NCI-H2107 treated with DMSO at 0.1 percent for 48 hours (cell line): ENCODE data around the gene SLC26A1.
"Not testable (repeated sequence)": the region's sequence is repeated elsewhere in the genome, so short reads cannot be mapped to it uniquely, and the experiment has no call there.

Experiments used
- DNase-seq: peaks from one replicate; lab custom pipeline; 2025; ENCODE audit not compliant: unreplicated experiment; lab: John Stamatoyannopoulos, UW

Gene SLC26A1

GRCh38 chr4:999240-999863 lies 6.1 kb upstream of the SLC26A1 start:
- not testable (repeated sequence) for DNase-seq

- no peak for DNase-seq
Measured at GRCh38 chr4:998096-998691, 5.0 kb upstream of the SLC26A1 start.

GRCh38 chr4:997375-998071 lies 4.3 kb upstream of the SLC26A1 start:
- DNase-seq: no peak

- DNase-seq: no peak
Measured at GRCh38 chr4:996997-997374, 3.8 kb upstream of the SLC26A1 start.

GRCh38 chr4:996030-996996 lies 3.1 kb upstream of the SLC26A1 start:
- DNase-seq: no peak

GRCh38 chr4:995311-996026 lies 2.3 kb upstream of the SLC26A1 start:
- no peak for DNase-seq

- no peak for DNase-seq
Measured at GRCh38 chr4:992297-993110, 700 bp downstream of the SLC26A1 start.

- no peak for DNase-seq
Measured at GRCh38 chr4:991451-992296, 1.5 kb downstream of the SLC26A1 start.

- DNase-seq: no peak
Measured at GRCh38 chr4:990746-991367, 2.3 kb downstream of the SLC26A1 start.

GRCh38 chr4:989722-990471 lies 3.3 kb downstream of the SLC26A1 start:
- no peak for DNase-seq

GRCh38 chr4:988726-989721 lies 4.2 kb downstream of the SLC26A1 start:
- DNase-seq: no peak

GRCh38 chr4:987624-988513 lies 5.3 kb downstream of the SLC26A1 start:
- no peak for DNase-seq

- DNase-seq: no peak
Measured at GRCh38 chr4:986879-987623, 6.2 kb downstream of the SLC26A1 start, which contains the start of gene IDUA. Gene IDUA, plus strand, starts transcription at chr4:987044. Its CDS starts 41 bp downstream, at chr4:987085.

GRCh38 chr4:986428-986878 lies 6.8 kb downstream of the SLC26A1 start:
- no peak for DNase-seq
